Brain microvascular endothelial cell (primary cell): ENCODE data around the gene WWOX.

Experiments used
- DNase-seq: peaks from one replicate; pipeline ENCODE4 v3.0.0-alpha.2; 2020
- H3K27ac ChIP-seq: fragments of 250-450 bp; sonication (Bioruptor Pico); 2 replicates; pipeline ENCODE4 v1.5.1; 2020; ENCODE audit warnings: mild to moderate bottlenecking, moderate library complexity
- H3K27me3 ChIP-seq: fragments of 250-450 bp; sonication (Bioruptor Pico); replicated peaks from 2 replicates; pipeline ENCODE4 v1.5.1; 2020; ENCODE audit warnings: mild to moderate bottlenecking
- H3K36me3 ChIP-seq: fragments of 250-450 bp; sonication (Bioruptor Pico); replicated peaks from 2 replicates; pipeline ENCODE4 v1.5.1; 2020; ENCODE audit warnings: mild to moderate bottlenecking
- H3K4me3 ChIP-seq: 2 replicates; pipeline ENCODE4 v1.5.1; 2011; ENCODE audit warnings: low read depth, mild to moderate bottlenecking, control low read depth, low read length, moderate library complexity
- in situ Hi-C: cut with HindIII; loops from 2 replicates; pipeline ENCODE4 v1.10.0; 2017; ENCODE audit warnings: low sequenced_read_pairs, low pct_ligation_motif_present
- TF ChIP-seq, protein P1 (sequence below): IDR thresholded peaks from 2 replicates; pipeline ENCODE4 v1.5.1; 2011; ENCODE audit warnings: low read depth, mild to moderate bottlenecking, moderate library complexity, low read length, control low read depth, inconsistent platforms; ENCODE audit errors: missing control alignments

WWOX gene

DNA sequence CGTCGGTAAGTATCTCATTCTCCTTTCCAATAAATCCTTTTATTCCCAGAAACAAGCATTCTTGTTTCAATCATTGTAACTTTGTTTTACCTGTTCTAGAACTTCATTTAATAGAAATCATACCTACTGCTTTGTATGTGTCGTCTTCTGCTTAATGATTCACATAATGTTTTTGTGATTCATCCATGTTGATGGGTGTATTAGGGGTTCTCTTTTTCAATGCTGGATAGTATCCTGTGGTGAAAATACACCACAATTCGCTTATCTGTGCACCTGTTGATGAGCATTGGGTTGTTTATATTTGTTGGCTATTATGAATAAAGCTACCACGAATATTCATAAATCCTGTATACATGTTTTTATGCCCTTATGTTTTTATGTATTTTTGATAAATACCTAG lies 797.8 kb downstream of the WWOX start:
- DNase-seq, result no peak
- in situ Hi-C loops, result no loop called here
- no peak overlapping the region for H3K27ac ChIP-seq
- H3K36me3 ChIP-seq, result no peaks in the 10 kb centered on the region
- H3K4me3 ChIP-seq, result no peak overlapping the region
- H3K27me3 ChIP-seq, result no peaks in the 10 kb centered on the region
- TF ChIP-seq, protein P1, sequence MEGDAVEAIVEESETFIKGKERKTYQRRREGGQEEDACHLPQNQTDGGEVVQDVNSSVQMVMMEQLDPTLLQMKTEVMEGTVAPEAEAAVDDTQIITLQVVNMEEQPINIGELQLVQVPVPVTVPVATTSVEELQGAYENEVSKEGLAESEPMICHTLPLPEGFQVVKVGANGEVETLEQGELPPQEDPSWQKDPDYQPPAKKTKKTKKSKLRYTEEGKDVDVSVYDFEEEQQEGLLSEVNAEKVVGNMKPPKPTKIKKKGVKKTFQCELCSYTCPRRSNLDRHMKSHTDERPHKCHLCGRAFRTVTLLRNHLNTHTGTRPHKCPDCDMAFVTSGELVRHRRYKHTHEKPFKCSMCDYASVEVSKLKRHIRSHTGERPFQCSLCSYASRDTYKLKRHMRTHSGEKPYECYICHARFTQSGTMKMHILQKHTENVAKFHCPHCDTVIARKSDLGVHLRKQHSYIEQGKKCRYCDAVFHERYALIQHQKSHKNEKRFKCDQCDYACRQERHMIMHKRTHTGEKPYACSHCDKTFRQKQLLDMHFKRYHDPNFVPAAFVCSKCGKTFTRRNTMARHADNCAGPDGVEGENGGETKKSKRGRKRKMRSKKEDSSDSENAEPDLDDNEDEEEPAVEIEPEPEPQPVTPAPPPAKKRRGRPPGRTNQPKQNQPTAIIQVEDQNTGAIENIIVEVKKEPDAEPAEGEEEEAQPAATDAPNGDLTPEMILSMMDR, result no peak

DNA sequence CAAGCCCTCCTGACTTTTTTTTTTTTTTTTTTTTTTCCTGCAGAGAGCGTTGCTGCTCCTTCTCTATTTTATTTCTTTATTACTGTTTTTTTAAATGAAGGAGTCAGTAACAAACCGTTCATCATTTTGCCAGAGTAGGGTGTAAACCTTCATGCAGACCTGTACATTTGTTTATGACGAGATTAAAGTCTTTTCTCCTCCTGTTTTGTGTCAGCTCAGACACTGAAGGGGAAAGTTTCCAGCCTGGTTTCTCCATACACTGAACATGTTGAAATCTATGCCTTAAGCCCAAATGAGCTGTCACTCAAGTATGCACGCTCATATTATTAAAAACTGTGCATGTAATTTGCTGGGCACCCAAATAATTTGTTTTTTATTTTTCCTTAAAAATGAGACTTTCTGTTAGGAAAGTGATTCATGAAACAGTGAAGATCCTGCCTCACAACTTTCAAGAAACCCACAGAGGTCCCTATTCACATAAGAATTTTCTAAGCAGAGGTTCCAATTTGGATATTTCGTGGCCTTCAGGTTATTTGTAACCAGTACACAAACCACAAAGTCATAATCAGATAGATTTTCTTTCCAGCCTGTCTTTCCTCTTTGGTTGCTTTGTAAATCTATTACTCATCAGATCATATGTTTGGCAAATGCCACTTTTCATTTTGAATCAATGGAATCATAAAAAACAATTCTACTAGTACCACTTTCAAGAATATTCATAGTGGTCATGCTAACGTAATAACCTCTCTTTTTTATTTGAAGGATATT lies 800.8 kb downstream of the WWOX start:
- no peak overlapping the region for H3K4me3 ChIP-seq
- H3K27ac ChIP-seq, result no peak overlapping the region
- in situ Hi-C loops, result no loop called here
- TF ChIP-seq, protein P1, result no peak
- H3K36me3 ChIP-seq, result no peaks in the 10 kb centered on the region
- no peaks in the 10 kb centered on the region for H3K27me3 ChIP-seq
- no peak for DNase-seq

DNA sequence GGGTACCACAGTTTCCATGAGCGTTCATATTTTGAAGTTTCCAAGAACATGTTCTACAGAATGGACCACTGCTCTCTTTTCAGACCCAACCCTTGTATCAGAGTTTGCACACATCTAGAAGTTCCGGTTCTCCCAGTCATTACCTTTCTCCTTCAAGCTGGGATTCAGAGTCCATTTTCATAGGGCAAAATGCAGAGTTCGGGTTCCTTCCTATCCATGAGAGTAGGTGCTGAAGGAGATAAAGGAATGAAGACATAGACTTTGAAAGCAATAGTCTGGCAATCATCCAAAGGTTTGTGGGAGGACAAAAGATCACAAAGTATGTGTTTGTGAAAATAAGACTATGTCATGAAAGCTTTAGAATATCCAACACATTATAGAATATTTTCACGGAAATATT lies 801.5 kb downstream of the WWOX start:
- in situ Hi-C loops, result no loop called here
- no peaks in the 10 kb centered on the region for H3K27me3 ChIP-seq
- H3K36me3 ChIP-seq, result no peaks in the 10 kb centered on the region
- no peak overlapping the region for H3K27ac ChIP-seq
- no peak for DNase-seq
- no peak overlapping the region for H3K4me3 ChIP-seq
- TF ChIP-seq, protein P1, result no peak

DNA sequence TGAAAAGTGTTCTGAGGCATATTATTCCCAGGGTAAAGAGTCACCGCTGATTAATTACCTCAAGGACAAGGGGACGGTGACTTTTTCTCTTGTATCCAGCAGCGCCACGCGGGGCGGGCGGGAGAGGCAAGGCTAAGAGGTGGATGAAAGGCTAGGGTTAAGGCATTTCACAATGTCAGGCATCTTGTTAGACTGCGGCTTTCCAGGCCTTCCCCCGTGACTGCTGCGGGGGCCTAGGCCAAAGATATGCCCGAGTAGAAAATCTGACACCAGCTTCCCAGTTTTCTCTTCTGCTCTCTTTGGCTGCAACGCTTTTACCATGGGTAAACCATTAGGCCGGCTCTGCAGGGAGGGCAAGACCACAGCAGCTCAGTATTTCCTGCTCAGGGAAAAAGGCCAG lies 802.9 kb downstream of the WWOX start:
- no peak overlapping the region for H3K27ac ChIP-seq
- H3K4me3 ChIP-seq, result no peak overlapping the region
- no peaks in the 10 kb centered on the region for H3K27me3 ChIP-seq
- TF ChIP-seq, protein P1, result no peak
- no peaks in the 10 kb centered on the region for H3K36me3 ChIP-seq
- DNase-seq, result no peak
- in situ Hi-C loops, result no loop called here

DNA sequence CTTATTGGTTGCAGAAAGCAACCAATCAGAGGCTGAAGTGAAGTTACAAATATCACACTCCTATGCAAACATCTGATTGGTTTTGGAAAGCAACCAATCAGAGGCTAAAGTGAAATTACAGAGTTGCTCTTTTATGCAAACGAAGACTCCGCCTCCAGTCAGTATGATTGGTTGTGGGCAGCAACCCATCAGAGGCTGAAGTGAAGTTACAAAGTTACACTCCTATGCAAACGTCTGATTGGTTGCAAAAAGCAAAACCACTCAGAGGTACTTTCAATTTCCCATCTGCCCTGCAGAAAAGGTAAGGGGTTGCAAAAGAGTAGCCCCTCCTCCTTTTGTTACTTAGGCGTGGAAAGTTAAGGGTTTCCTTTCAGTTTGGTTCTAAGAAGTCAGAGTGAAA lies 803.8 kb downstream of the WWOX start:
- in situ Hi-C loops, result no loop called here
- H3K27me3 ChIP-seq, result no peaks in the 10 kb centered on the region
- H3K27ac ChIP-seq, result no peak overlapping the region
- no peak for DNase-seq
- H3K36me3 ChIP-seq, result no peaks in the 10 kb centered on the region
- no peak overlapping the region for H3K4me3 ChIP-seq
- TF ChIP-seq, protein P1, result no peak

DNA sequence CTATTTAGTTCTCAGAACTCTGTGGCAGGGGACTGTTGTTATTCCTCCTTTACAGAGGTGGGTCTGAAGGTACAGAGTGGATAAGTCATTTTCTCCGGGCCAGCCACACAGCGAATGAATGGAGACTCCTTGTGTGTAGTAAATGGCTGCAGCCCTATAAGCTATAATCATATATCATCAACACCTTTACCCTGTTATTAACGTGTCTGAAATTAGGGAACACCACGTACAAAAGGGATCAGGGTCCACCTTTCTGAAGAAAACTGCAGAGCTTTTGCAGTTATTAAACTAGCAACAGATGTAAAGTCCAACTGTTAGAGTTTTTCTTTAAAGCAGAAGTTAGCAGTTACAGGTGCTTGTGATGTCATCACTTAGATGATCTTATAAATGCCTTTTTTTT lies 804.4 kb downstream of the WWOX start:
- no peaks in the 10 kb centered on the region for H3K36me3 ChIP-seq
- DNase-seq, result no peak
- TF ChIP-seq, protein P1, result no peak
- in situ Hi-C loops, result no loop called here
- no peaks in the 10 kb centered on the region for H3K27me3 ChIP-seq
- no peak overlapping the region for H3K4me3 ChIP-seq
- no peak overlapping the region for H3K27ac ChIP-seq
